ENCODE measurements around the gene HLA-F.

The HLA-F gene

DNA sequence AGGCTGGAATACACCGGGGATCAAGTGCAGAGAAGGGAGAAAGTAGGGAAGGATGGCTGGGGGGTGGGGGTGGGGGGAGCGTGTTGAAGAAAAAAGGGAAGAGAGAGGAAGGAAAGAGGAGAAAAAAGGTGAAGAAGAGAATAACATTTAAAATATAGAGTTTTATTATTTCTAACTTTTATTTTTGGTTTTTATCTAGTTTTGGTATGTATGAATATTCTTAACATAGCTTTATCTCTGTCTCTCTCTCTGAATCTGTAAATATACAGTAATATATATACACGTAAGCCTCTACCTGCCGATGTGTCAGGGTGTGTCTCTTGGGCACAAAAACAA, 30.0 kb downstream of the HLA-F start:
- CTCF ChIA-PET: interaction anchor here (0.7 to 7.7 kb wide), 16 partner anchors 10 to 485 kb away, joined by 3 to 65 read pairs (median 4); no protein-coding TSS in a partner anchor
- no peak for DNase-seq (ENCODE audit: extremely low spot score)
- POLR2A ChIA-PET: no interaction called here
- TF ChIP-seq CTCF (IDR thresholded peaks at IDR 0.05; ENCODE audit: control extremely low read depth, extremely low read depth, low read depth, missing control alignments): no peak

DNA sequence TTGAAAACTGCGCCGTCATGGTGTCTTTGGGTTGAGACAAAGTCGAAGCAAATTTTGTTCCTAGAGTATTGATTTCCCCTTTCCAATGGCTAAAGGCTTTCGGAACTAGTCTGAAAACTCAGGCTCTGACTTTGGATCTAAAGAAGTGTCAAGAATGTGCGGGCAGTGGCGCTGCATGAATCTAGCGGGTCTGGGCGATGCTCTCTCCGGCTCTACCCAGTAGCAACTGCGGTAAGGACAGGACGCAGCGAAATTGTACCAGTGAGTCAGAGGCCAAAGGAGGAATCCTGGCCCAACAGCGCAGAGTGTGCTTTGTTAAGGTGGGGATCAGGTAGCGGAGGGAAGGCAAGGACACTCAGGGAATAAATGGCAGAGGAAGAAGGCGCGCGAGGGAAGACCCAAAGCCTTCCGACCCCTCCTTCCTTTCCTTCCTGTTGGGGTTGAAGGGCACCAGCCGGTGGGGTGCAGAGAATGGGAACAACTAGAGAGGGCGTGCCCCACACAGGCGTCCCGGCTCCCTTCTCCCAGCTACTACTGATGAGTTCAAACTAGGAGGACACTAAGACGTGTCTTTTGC, 32.1 kb downstream of the HLA-F start:
- no peak for TF ChIP-seq CTCF (IDR thresholded peaks at IDR 0.05; ENCODE audit: control extremely low read depth, extremely low read depth, low read depth, missing control alignments)
- CTCF ChIA-PET: interaction anchor here (2.4 to 7.7 kb wide), 3 partner anchors 12 to 105 kb away, joined by 14 to 65 read pairs (median 20); no protein-coding TSS in a partner anchor
- no peak for DNase-seq (ENCODE audit: extremely low spot score)
- POLR2A ChIA-PET: no interaction called here

GRCh38 chr6:29757282-29757681, 34.0 kb downstream of the HLA-F start:
- no peak for TF ChIP-seq CTCF (IDR thresholded peaks at IDR 0.05; ENCODE audit: control extremely low read depth, extremely low read depth, low read depth, missing control alignments)
- POLR2A ChIA-PET: no interaction called here

GRCh38 chr6:29757701-29758293, 34.6 kb downstream of the HLA-F start:
- ChIA-PET CTCF (interaction anchor here (1.2 to 4.7 kb wide), 4 partner anchors 9 to 108 kb away, joined by 3 to 19 read pairs (median 9); no protein-coding TSS in a partner anchor), POLR2A (no interaction called here)
- no peak for DNase-seq (ENCODE audit: extremely low spot score)
- no peak for TF ChIP-seq CTCF (IDR thresholded peaks at IDR 0.05; ENCODE audit: control extremely low read depth, extremely low read depth, low read depth, missing control alignments)

More at GRCh38 chr6:29757282-29757681, 34.0 kb downstream of the HLA-F start:
- no peak for DNase-seq (ENCODE audit: extremely low spot score)
- CTCF ChIA-PET: interaction anchor here (1.2 to 4.7 kb wide), 3 partner anchors 8 to 104 kb away, joined by 3 to 19 read pairs (median 14); no protein-coding TSS in a partner anchor

- CTCF ChIA-PET: interaction anchor here (1.2 to 4.7 kb wide), 4 partner anchors 21 to 109 kb away, joined by 4 to 19 read pairs (median 9); no protein-coding TSS in a partner anchor
- POLR2A ChIA-PET: no interaction called here
- no peak for TF ChIP-seq CTCF (IDR thresholded peaks at IDR 0.05; ENCODE audit: control extremely low read depth, extremely low read depth, low read depth, missing control alignments)
- no peak for DNase-seq (ENCODE audit: extremely low spot score)
These were observed 35.5 kb downstream of the HLA-F start for GRCh38 chr6:29758761-29759160.

GRCh38 chr6:29759457-29759856, 36.2 kb downstream of the HLA-F start:
- TF ChIP-seq CTCF (IDR thresholded peaks at IDR 0.05; ENCODE audit: control extremely low read depth, extremely low read depth, low read depth, missing control alignments): no peak
- no peak for DNase-seq (ENCODE audit: extremely low spot score)
- ChIA-PET POLR2A (interaction anchor here (0.5 kb wide), 1 partner anchor 1626 kb away, joined by 3 read pairs; no protein-coding TSS in a partner anchor), CTCF (interaction anchor here (1.2 to 4.7 kb wide), 4 partner anchors 22 to 109 kb away, joined by 4 to 19 read pairs (median 9); no protein-coding TSS in a partner anchor)

Measured in GM10248 (cell line).